HepG2 (cell line): ENCODE data around the gene DYNC2H1. TPM values are rescaled to one million over a fixed set of nuclear protein-coding genes. Genes with fewer than 3 reads are reported as not detected.

Source experiments
- ATAC-seq: fragments of 200-7000 bp; cut with Tn5 transposase; 3 replicates; pipeline ENCODE4 v1.9.1; 2020; ENCODE audit warnings: mild to moderate bottlenecking, moderate library complexity
- BruUV-seq: library from RNA; stranded (reverse); fragments of 400-500 nt; replicated peaks from 2 replicates; lab custom pipeline; 2021; lab: Mats Ljungman, UMichigan
- CTCF ChIA-PET: fragments of 300-600 bp; formaldehyde crosslinking; extraction: SDS; loops from one replicate; lab custom pipeline; 2021; ENCODE audit warnings: low total read pairs, inconsistent platforms, low intra/inter-chr PET ratio; lab: Yijun Ruan, JAX
- POLR2A ChIA-PET: fragments of 350-600 bp; sonication (Branson Sonifier 250); formaldehyde crosslinking; loops from one replicate; lab custom pipeline; 2020; ENCODE audit warnings: antibody characterized with exemption, inconsistent platforms; lab: Yijun Ruan, JAX
- DNase-seq: peaks from one replicate; pipeline ENCODE4 v3.0.0-alpha.2; 2015; ENCODE audit warnings: low spot score
- FAIRE-seq: peaks from 3 replicates; lab custom pipeline; 2011; peaks lifted over from hg19 to GRCh38; lab: Jason Lieb, UNC
- H2AFZ ChIP-seq: one replicate; pipeline ENCODE4 v1.6.1; 2011; ENCODE audit warnings: low read length, inconsistent platforms
- H3K27ac ChIP-seq: fragments of 300-600 bp; 3 replicates; pipeline ENCODE4 v1.8.0; 2011; ENCODE audit warnings: mixed run types, mild to moderate bottlenecking, mixed read lengths, low read length, inconsistent platforms; ENCODE audit not compliant: insufficient read depth; ENCODE audit errors: extremely low read length
- H3K27me3 ChIP-seq, 2 experiments: fragments of 200-600 bp in 1 of 2; 2 replicates in 1 of 2; 3 replicates in 1 of 2; pipeline versions ENCODE4 v1.6.0 to v1.8.0; 2011; ENCODE audit warnings: low read length in 2 of 2, mild to moderate bottlenecking in 2 of 2, moderate library complexity in 2 of 2, inconsistent platforms in 1 of 2; ENCODE audit not compliant: insufficient read depth in 2 of 2, control insufficient read depth in 1 of 2
- H3K36me3 ChIP-seq, 2 experiments: fragments of 200-600 bp in 1 of 2; replicated peaks in 1 of 2; 2 replicates in 1 of 2; 3 replicates in 1 of 2; pipeline versions ENCODE4 v1.5.1 to v1.8.0; 2011; ENCODE audit warnings: low read length in 2 of 2, inconsistent platforms in 1 of 2; ENCODE audit not compliant: insufficient read depth in 2 of 2, control insufficient read depth in 1 of 2
- H3K4me1 ChIP-seq: 2 replicates; pipeline ENCODE4 v1.5.1; 2012; ENCODE audit warnings: low read length, inconsistent platforms; ENCODE audit not compliant: insufficient read depth
- H3K4me2 ChIP-seq: 2 replicates; pipeline ENCODE4 v1.6.0; 2011; ENCODE audit warnings: low read depth, low read length, inconsistent platforms
- H3K4me3 ChIP-seq, 3 experiments: fragments of 200-600 bp in 1 of 3; sonication (generic), shearing (Covaris generic) in 1 of 3; replicated peaks in 1 of 3; 2 replicates each; pipeline ENCODE4 v1.5.1; 2011 to 2016; ENCODE audit warnings: low read length in 3 of 3, inconsistent platforms in 2 of 3, low read depth in 2 of 3, mild to moderate bottlenecking in 2 of 3, control low read depth in 1 of 3, mixed read lengths in 1 of 3; ENCODE audit not compliant: insufficient read depth in 1 of 3
- H3K79me2 ChIP-seq: one replicate; pipeline ENCODE4 v1.6.1; 2011; ENCODE audit warnings: low read length, inconsistent platforms; ENCODE audit not compliant: insufficient read depth
- H3K9ac ChIP-seq: 2 replicates; pipeline ENCODE4 v1.6.0; 2011; ENCODE audit warnings: mild to moderate bottlenecking, low read depth, low read length, inconsistent platforms; ENCODE audit not compliant: insufficient read depth
- H3K9me3 ChIP-seq: 2 replicates; pipeline ENCODE4 v1.5.1; 2012; ENCODE audit warnings: mild to moderate bottlenecking, low read length
- H4K20me1 ChIP-seq: 2 replicates; pipeline ENCODE4 v1.6.0; 2011; ENCODE audit warnings: inconsistent platforms, mild to moderate bottlenecking, low read length, moderate library complexity; ENCODE audit not compliant: insufficient read depth
- BHLHE40 ChIP-seq: IDR thresholded peaks from 2 replicates; pipeline ENCODE4 v1.6.1; 2011; ENCODE audit warnings: low read length, improper control_type of control experiment
- HNRNPH1 ChIP-seq: fragments of 200-400 bp; formaldehyde crosslinking; optimal IDR thresholded peaks from 2 replicates; pipeline ENCODE3; 2017; ENCODE audit warnings: mild to moderate bottlenecking, low read depth, low read length
- IKZF4 ChIP-seq: sonication (generic); formaldehyde crosslinking; IDR thresholded peaks from 2 replicates; pipeline ENCODE4 v1.5.1; 2020; ENCODE audit warnings: borderline replicate concordance, mild to moderate bottlenecking, low read depth, missing genetic modification reagents; ENCODE audit errors: not compliant biosample characterization
- IRF9 ChIP-seq: sonication (generic); formaldehyde crosslinking; IDR thresholded peaks from 2 replicates; pipeline ENCODE4 v1.8.0; 2022; ENCODE audit warnings: missing genetic modification reagents, mild to moderate bottlenecking, borderline replicate concordance
- KDM2A ChIP-seq: sonication (generic); formaldehyde crosslinking; IDR thresholded peaks from 2 replicates; pipeline ENCODE4 v1.4.0; 2020; ENCODE audit warnings: low read depth, missing genetic modification reagents, borderline replicate concordance
- MED8 ChIP-seq: sonication (generic); formaldehyde crosslinking; IDR thresholded peaks from 2 replicates; pipeline ENCODE4 v1.8.1; 2023; ENCODE audit warnings: mild to moderate bottlenecking, missing genetic modification reagents; ENCODE audit not compliant: insufficient replicate concordance
- PAXIP1 ChIP-seq: sonication (generic); formaldehyde crosslinking; conservative IDR thresholded peaks from 2 replicates; pipeline ENCODE4 v1.4.0; 2020; ENCODE audit warnings: mild to moderate bottlenecking, missing genetic modification reagents, moderate library complexity
- PHB2 ChIP-seq: fragments of 450-650 bp; IDR thresholded peaks from 2 replicates; pipeline ENCODE4 v1.6.1; 2018; ENCODE audit not compliant: partially characterized antibody
- SMYD3 ChIP-seq: sonication (generic); formaldehyde crosslinking; IDR thresholded peaks from 2 replicates; pipeline ENCODE4 v1.8.1; 2023; ENCODE audit warnings: mild to moderate bottlenecking, missing genetic modification reagents
- SOX5 ChIP-seq: IDR thresholded peaks from 2 replicates; pipeline ENCODE4 v1.6.1; 2016; ENCODE audit warnings: borderline replicate concordance
- ZNF33A ChIP-seq: sonication (generic); formaldehyde crosslinking; IDR thresholded peaks from 2 replicates; pipeline ENCODE4 v1.5.1; 2020; ENCODE audit warnings: missing genetic modification reagents, mild to moderate bottlenecking, moderate library complexity, borderline replicate concordance
- ZNF496 ChIP-seq: sonication (generic); formaldehyde crosslinking; IDR thresholded peaks from 2 replicates; pipeline ENCODE4 v1.8.1; 2023; ENCODE audit warnings: mild to moderate bottlenecking, moderate library complexity, missing genetic modification reagents; ENCODE audit not compliant: insufficient replicate concordance
- ZNF513 ChIP-seq: sonication (generic); formaldehyde crosslinking; conservative IDR thresholded peaks from 2 replicates; pipeline ENCODE4 v1.5.0; 2020; ENCODE audit warnings: missing genetic modification reagents
- ZNF746 ChIP-seq: sonication (generic); formaldehyde crosslinking; IDR thresholded peaks from 2 replicates; pipeline ENCODE4 v1.8.0; 2022; ENCODE audit warnings: mild to moderate bottlenecking, missing genetic modification reagents
- ZNF761 ChIP-seq: sonication (generic); formaldehyde crosslinking; conservative IDR thresholded peaks from 2 replicates; pipeline ENCODE4 v1.4.0; 2020; ENCODE audit warnings: mild to moderate bottlenecking, missing genetic modification reagents
- ZNF781 ChIP-seq: sonication (generic); formaldehyde crosslinking; IDR thresholded peaks from 2 replicates; pipeline ENCODE4 v1.5.1; 2020; ENCODE audit warnings: borderline replicate concordance, mild to moderate bottlenecking, missing genetic modification reagents; ENCODE audit errors: not compliant biosample characterization
- ZNF800 ChIP-seq: sonication (generic); formaldehyde crosslinking; IDR thresholded peaks from 2 replicates; pipeline ENCODE4 v1.4.0; 2020; ENCODE audit warnings: missing genetic modification reagents
- WGBS: methylation state at CpG from one replicate; pipeline ENCODE4 v1.1.6; 2017; ENCODE audit warnings: low lambda C conversion rate; 5-methylcytosine and 5-hydroxymethylcytosine counted together
- in situ Hi-C: cut with HindIII; loops from 2 replicates; pipeline ENCODE4 v1.10.0; 2017; ENCODE audit warnings: low pct_unique_long_range_greater_than_20kb; ENCODE audit not compliant: extremely low pct_ligation_motif_present
- intact Hi-C: fragments of 100-400 bp; cut with micrococcal nuclease; formaldehyde crosslinking; loops from one replicate; pipeline ENCODE4 v1.10.0; 2022; ENCODE audit not compliant: unreplicated experiment
- polyA plus RNA-seq, 8 experiments: library from polyadenylated mRNA; depleted of rRNA in 3 of 8; stranded (reverse) in 7 of 8; unstranded in 1 of 8; fragments of >200 nt; fragmentation: Illumina TruSeq in 4 of 8; extraction: Trizol in 4 of 8; gene quantifications; 2 replicates each; pipeline versions ENCODE4 v1.2.1 to v1.2.3, GENCODE V29; 2011 to 2016; ENCODE audit warnings: low read depth in 4 of 8, missing spikeins in 1 of 8, mixed read lengths in 1 of 8; ENCODE audit not compliant: insufficient read depth in 1 of 8
- total RNA-seq, 5 experiments: library from RNA; depleted of rRNA; stranded (reverse); fragments of >200 nt; fragmentation: Illumina TruSeq; extraction: Trizol; gene quantifications; 2 replicates each; pipeline ENCODE4 v1.2.3, GENCODE V29; 2016; ENCODE audit warnings: low read depth in 1 of 5

Gene DYNC2H1
- total and polyA plus RNA-seq, 2 of the 13 experiments (the other 11 are each of a cell fraction or from before 2014, with no cell fraction given) = 0.49 to 0.66 TPM

GRCh38 chr11:103497268-103497667 lies 388.0 kb downstream of the DYNC2H1 start:
- in situ Hi-C loops = no loop called here
- POLR2A ChIA-PET = no interaction called here

More at GRCh38 chr11:103497268-103497667, 388.0 kb downstream of the DYNC2H1 start:
- no peak for DNase-seq
- H3K4me2 ChIP-seq = no peak overlapping the region
- no peak overlapping the region for H3K4me3 ChIP-seq
- no CpG with 5 or more reads among the region's 1 CpG for WGBS
- H3K27me3 ChIP-seq = no peaks in the 10 kb centered on the region
- CTCF ChIA-PET = no interaction called here
- H2AFZ ChIP-seq = no peak overlapping the region
- H3K9ac ChIP-seq = no peak overlapping the region
- no peak for ATAC-seq
- no peak for FAIRE-seq
- H3K36me3 ChIP-seq = no peaks in the 10 kb centered on the region
- TF ChIP-seq PAXIP1 (CRISPR knock-in tag) = no peak
- no peak for TF ChIP-seq IKZF4
- no peak for TF ChIP-seq IRF9
- no peak for TF ChIP-seq ZNF800
- TF ChIP-seq ZNF496 (CRISPR knock-in tag) = no peak
- TF ChIP-seq BHLHE40 = no peak
- TF ChIP-seq PHB2 = no peak
- TF ChIP-seq ZNF761 (CRISPR knock-in tag) = no peak
- TF ChIP-seq SMYD3 (CRISPR knock-in tag) = no peak
- no peak for TF ChIP-seq ZNF781 (CRISPR knock-in tag)
- TF ChIP-seq ZNF746 (CRISPR knock-in tag) = no peak
- no peak for TF ChIP-seq SOX5
- TF ChIP-seq ZNF513 = no peak
- TF ChIP-seq KDM2A = no peak
- TF ChIP-seq MED8 (CRISPR knock-in tag) = no peak
- TF ChIP-seq HNRNPH1 = no peak
- TF ChIP-seq ZNF33A (CRISPR knock-in tag) = no peak
- no TSS peak for BruUV-seq
- intact Hi-C loops = no loop called here
- no peaks in the 10 kb centered on the region; the same call in 1 of the 2 replicates for H3K9me3 ChIP-seq
- no peaks in the 10 kb centered on the region for H4K20me1 ChIP-seq
- no peaks in the 10 kb centered on the region for H3K79me2 ChIP-seq
- H3K27ac ChIP-seq = no peak overlapping the region
- H3K4me1 ChIP-seq = no peaks in the 10 kb centered on the region
